ENCODE measurements around the gene TCEA2. TPM values are rescaled to one million over a fixed set of nuclear protein-coding genes. Genes with fewer than 3 reads are reported as not detected.
A peak's percentile ranks its signal among the peaks of the same experiment; 100 is the strongest.

Gene TCEA2
- total RNA-seq, 1 donor from 2014 or later = 81.3 TPM

GRCh38 chr20:64035933-64036345, 27.1 kb upstream of the TCEA2 start, which contains the start of gene C20orf204:
C20orf204 (plus strand) TSS chr20:64036182; CDS start chr20:64036324, 142 bp downstream.
- H3K4me3 Mint-ChIP-seq = no peak within 1 kb of the TSS
- peaks cover 4% of the 10 kb centered on the region for H3K36me3 Mint-ChIP-seq
- H3K9me3 Mint-ChIP-seq = no peaks in the 10 kb centered on the region
- H3K4me1 Mint-ChIP-seq = peaks cover 8% of the 10 kb centered on the region
- peaks cover 37% of the 10 kb centered on the region for H3K27me3 Mint-ChIP-seq (ENCODE audit: low read depth)
- no peak for TF ChIP-seq CTCF (IDR thresholded peaks at IDR 0.05; ENCODE audit: unreplicated experiment)
- DNase-seq (ENCODE audit: low spot score in 2 of 2, unreplicated experiment in 2 of 2) = no peak
- no peak within 1 kb of the TSS for H3K27ac Mint-ChIP-seq

- no peak for DNase-seq (ENCODE audit: low spot score in 2 of 2, unreplicated experiment in 2 of 2)
- H3K27me3 Mint-ChIP-seq (ENCODE audit: low read depth) = peaks cover 43% of the 10 kb centered on the region
- no peak for TF ChIP-seq CTCF (IDR thresholded peaks at IDR 0.05; ENCODE audit: unreplicated experiment)
- peaks cover 8% of the 10 kb centered on the region for H3K4me1 Mint-ChIP-seq
- no peak overlapping the region for H3K27ac Mint-ChIP-seq
- H3K9me3 Mint-ChIP-seq = no peaks in the 10 kb centered on the region
- peaks cover 4% of the 10 kb centered on the region for H3K36me3 Mint-ChIP-seq
- no peak overlapping the region for H3K4me3 Mint-ChIP-seq
Measured at GRCh38 chr20:64036346-64037198, 26.4 kb upstream of the TCEA2 start.

GRCh38 chr20:64037199-64037497, 25.9 kb upstream of the TCEA2 start:
- Mint-ChIP-seq H3K27me3 (ENCODE audit: low read depth) (peaks cover 49% of the 10 kb centered on the region), H3K36me3 (peaks cover 4% of the 10 kb centered on the region), H3K4me3 (no peak overlapping the region), H3K27ac (no peak overlapping the region), H3K4me1 (peaks cover 8% of the 10 kb centered on the region), H3K9me3 (no peaks in the 10 kb centered on the region)
- no peak for TF ChIP-seq CTCF (IDR thresholded peaks at IDR 0.05; ENCODE audit: unreplicated experiment)
- DNase-seq (ENCODE audit: low spot score in 2 of 2, unreplicated experiment in 2 of 2) = no peak

GRCh38 chr20:64037498-64038213, 25.3 kb upstream of the TCEA2 start:
- H3K9me3 Mint-ChIP-seq = no peaks in the 10 kb centered on the region
- H3K27me3 Mint-ChIP-seq (ENCODE audit: low read depth) = peaks cover 50% of the 10 kb centered on the region
- H3K27ac Mint-ChIP-seq = no peak overlapping the region
- no peak for TF ChIP-seq CTCF (IDR thresholded peaks at IDR 0.05; ENCODE audit: unreplicated experiment)
- DNase-seq (ENCODE audit: low spot score in 2 of 2, unreplicated experiment in 2 of 2) = no peak
- peaks cover 8% of the 10 kb centered on the region for H3K4me1 Mint-ChIP-seq
- peaks cover 4% of the 10 kb centered on the region for H3K36me3 Mint-ChIP-seq
- peak overlapping the region; percentile 46 for H3K4me3 Mint-ChIP-seq

- TF ChIP-seq CTCF (IDR thresholded peaks at IDR 0.05; ENCODE audit: unreplicated experiment) = no peak
- H3K9me3 Mint-ChIP-seq = no peaks in the 10 kb centered on the region
- peaks cover 52% of the 10 kb centered on the region for H3K27me3 Mint-ChIP-seq (ENCODE audit: low read depth)
- DNase-seq (ENCODE audit: low spot score in 2 of 2, unreplicated experiment in 2 of 2) = no peak
- no peak overlapping the region for H3K27ac Mint-ChIP-seq
- peak overlapping the region; percentile 17 for H3K4me3 Mint-ChIP-seq
- H3K36me3 Mint-ChIP-seq = peaks cover 4% of the 10 kb centered on the region
- peaks cover 8% of the 10 kb centered on the region for H3K4me1 Mint-ChIP-seq
Measured at GRCh38 chr20:64038224-64038564, 24.8 kb upstream of the TCEA2 start.
